ENCODE data around the gene THSD4. TPM values are rescaled to one million over a fixed set of nuclear protein-coding genes. Genes with fewer than 3 reads are reported as not detected.

THSD4 gene
- total and polyA plus RNA-seq, 9 of the 15 experiments (the other 6 are each of a cell fraction or from before 2014, with no cell fraction given), result 0.04 TPM; not detected in 5

DNA sequence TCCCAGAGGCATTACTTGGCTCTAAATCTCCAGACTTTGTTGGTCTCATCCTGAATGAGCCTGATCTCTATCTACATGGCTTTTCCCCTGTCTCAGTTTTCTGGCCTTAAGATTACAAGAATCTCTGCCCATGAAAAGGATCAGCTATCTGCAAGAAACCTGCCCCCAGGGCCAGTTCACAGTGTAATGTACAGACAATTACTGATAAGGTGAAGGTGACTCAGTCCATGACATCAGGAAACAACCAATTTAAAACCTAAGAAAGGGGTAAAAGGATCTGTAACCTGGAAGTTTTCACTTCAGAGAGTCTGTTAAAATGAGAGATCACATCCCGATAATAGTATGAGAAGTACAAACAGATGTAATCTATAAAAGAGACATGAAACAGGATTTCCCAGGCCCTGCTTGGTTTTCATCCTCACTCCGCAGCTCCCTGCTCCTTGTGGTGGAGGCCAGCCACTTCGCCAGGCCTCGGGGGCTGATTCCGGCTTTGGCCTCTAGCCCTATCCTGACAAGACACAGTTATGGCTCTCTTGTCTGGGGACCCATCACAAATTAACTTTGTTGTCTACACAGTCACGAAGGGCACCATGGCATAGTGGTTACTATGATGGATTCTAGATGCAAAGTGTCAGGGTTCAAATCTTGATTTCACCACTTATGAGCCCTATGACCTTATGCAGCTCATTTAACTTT, 136.9 kb downstream of the THSD4 start (continued):
- TF ChIP-seq ZNF277 (CRISPR knock-in tag; IDR thresholded peaks at IDR 0.05; ENCODE audit: borderline replicate concordance) (no peak), ZNF134 (CRISPR knock-in tag; conservative IDR thresholded peaks at IDR 0.05) (no peak), SNIP1 (IDR thresholded peaks at IDR 0.05; ENCODE audit: low read depth) (no peak), FOSL1 (tag; conservative IDR thresholded peaks at IDR 0.05) (peak; percentile 96), ZNF551 (CRISPR knock-in tag; IDR thresholded peaks at IDR 0.05) (no peak)

GRCh38 chr15:71252740-71253047, 137.4 kb downstream of the THSD4 start:
- no peak overlapping the region for H3K9ac ChIP-seq (ENCODE audit: insufficient read depth in 1 of 2, low read depth in 2 of 2, low read length in 2 of 2)
- TF ChIP-seq SIRT6 (IDR thresholded peaks at IDR 0.05; ENCODE audit: low read depth, low read length) (no peak), RBM25 (IDR thresholded peaks at IDR 0.05; ENCODE audit: low read depth, low read length, severe bottlenecking) (peak; percentile 65), RAD21 (CRISPR knock-in tag; conservative IDR thresholded peaks at IDR 0.05 in 1 of 2, IDR thresholded peaks at IDR 0.05 in 1 of 2) (no peak), BRF1 (IDR thresholded peaks at IDR 0.05; ENCODE audit: borderline replicate concordance, extremely low read depth, insufficient read length) (no peak)
- ATAC-seq (no peak), FAIRE-seq (no peak), DNase-seq (ENCODE audit: extremely low read depth in 1 of 4, low spot score in 3 of 4) (no peak)
- H4K20me1 ChIP-seq (replicated peaks; ENCODE audit: control insufficient read depth, insufficient read depth, low read length), result no peaks in the 10 kb centered on the region
- no peaks in the 10 kb centered on the region for H3K36me3 ChIP-seq (ENCODE audit: control insufficient read depth, insufficient read depth, low read length)
- CTCF ChIA-PET (ENCODE audit: low intra/inter-chr PET ratio), result no interaction called here
- no peaks in the 10 kb centered on the region for H3K9me1 ChIP-seq (ENCODE audit: control insufficient read depth, insufficient read depth, low read length)
- H3K4me3 ChIP-seq, result no peak overlapping the region
- no peaks in the 10 kb centered on the region; a peak in 1 of 5 replicates for H3K27me3 ChIP-seq (ENCODE audit: control insufficient read depth in 2 of 2, insufficient read depth in 2 of 2, low read length in 2 of 2)
- H3K9me3 ChIP-seq (replicated peaks; ENCODE audit: control insufficient read depth, insufficient read depth, low read depth, low read length), result no peaks in the 10 kb centered on the region
- H3K79me2 ChIP-seq (ENCODE audit: control insufficient read depth, insufficient read depth, low read length), result no peaks in the 10 kb centered on the region
- intact Hi-C loops (cut with micrococcal nuclease) (no loop called here), in situ Hi-C loops (cut with MboI) (no loop called here)
- no TSS peak for BruUV-seq (replicated peaks)
- no peak overlapping the region for H2AFZ ChIP-seq (ENCODE audit: low read depth, low read length)
- no peak overlapping the region for H3K4me2 ChIP-seq (ENCODE audit: insufficient read depth, low read length)
- WGBS (ENCODE audit: insufficient coverage, low coverage, missing lambda C conversion rate), result 13% methylated on average over 3 of the region's 3 CpGs
- no peaks in the 10 kb centered on the region for H3K4me1 ChIP-seq (replicated peaks in 1 of 2; ENCODE audit: control insufficient read depth in 2 of 2, insufficient read depth in 2 of 2, low read length in 2 of 2)
- POLR2A ChIA-PET, result no interaction called here
- H3K27ac ChIP-seq (ENCODE audit: extremely low read depth, low read depth, low read length), result no peak overlapping the region
